ENCODE data around the gene NRCAM.

Gene NRCAM

GRCh38 chr7:108222236-108222892 lies 233.9 kb downstream of the NRCAM start:
- Histone ChIP-seq H4K8ac (ENCODE audit: low read depth, low read length) (no peak overlapping the region), H3K4ac (ENCODE audit: low read depth, low read length) (no peak overlapping the region), H2BK120ac (ENCODE audit: low read depth, low read length) (no peak overlapping the region), H3K27ac (ENCODE audit: low read depth, low read length) (no peak overlapping the region), H3K79me1 (ENCODE audit: low read length) (no peaks in the 10 kb centered on the region), H2AK5ac (ENCODE audit: low read length) (no peak overlapping the region), H3K79me2 (ENCODE audit: control insufficient read depth, insufficient read depth, low read length) (no peaks in the 10 kb centered on the region), H3K9ac (ENCODE audit: low read length) (no peak overlapping the region), H3K23ac (ENCODE audit: low read length) (no peak overlapping the region), H3K27me3 (ENCODE audit: insufficient read depth, low read length, poor library complexity) (no peaks in the 10 kb centered on the region), H3K56ac (ENCODE audit: low read length) (no peak overlapping the region), H3K4me2 (ENCODE audit: low read length) (no peak overlapping the region), H3K36me3 (ENCODE audit: control insufficient read depth, insufficient read depth, low read length) (no peaks in the 10 kb centered on the region), H2BK15ac (replicated peaks; ENCODE audit: low read depth) (no peak overlapping the region), H3K4me3 (ENCODE audit: low read length) (no peak overlapping the region), H2BK5ac (ENCODE audit: low read length) (no peak overlapping the region), H3K18ac (ENCODE audit: low read length) (no peak overlapping the region), H3K4me1 (ENCODE audit: control insufficient read depth, low read depth, low read length) (no peaks in the 10 kb centered on the region), H4K5ac (ENCODE audit: low read length) (no peak overlapping the region)
- WGBS (ENCODE audit: extremely low coverage, insufficient coverage, low lambda C conversion rate), result no CpG with 5 or more reads among the region's 7 CpGs
- DNase-seq, result peak; percentile 74

DNA sequence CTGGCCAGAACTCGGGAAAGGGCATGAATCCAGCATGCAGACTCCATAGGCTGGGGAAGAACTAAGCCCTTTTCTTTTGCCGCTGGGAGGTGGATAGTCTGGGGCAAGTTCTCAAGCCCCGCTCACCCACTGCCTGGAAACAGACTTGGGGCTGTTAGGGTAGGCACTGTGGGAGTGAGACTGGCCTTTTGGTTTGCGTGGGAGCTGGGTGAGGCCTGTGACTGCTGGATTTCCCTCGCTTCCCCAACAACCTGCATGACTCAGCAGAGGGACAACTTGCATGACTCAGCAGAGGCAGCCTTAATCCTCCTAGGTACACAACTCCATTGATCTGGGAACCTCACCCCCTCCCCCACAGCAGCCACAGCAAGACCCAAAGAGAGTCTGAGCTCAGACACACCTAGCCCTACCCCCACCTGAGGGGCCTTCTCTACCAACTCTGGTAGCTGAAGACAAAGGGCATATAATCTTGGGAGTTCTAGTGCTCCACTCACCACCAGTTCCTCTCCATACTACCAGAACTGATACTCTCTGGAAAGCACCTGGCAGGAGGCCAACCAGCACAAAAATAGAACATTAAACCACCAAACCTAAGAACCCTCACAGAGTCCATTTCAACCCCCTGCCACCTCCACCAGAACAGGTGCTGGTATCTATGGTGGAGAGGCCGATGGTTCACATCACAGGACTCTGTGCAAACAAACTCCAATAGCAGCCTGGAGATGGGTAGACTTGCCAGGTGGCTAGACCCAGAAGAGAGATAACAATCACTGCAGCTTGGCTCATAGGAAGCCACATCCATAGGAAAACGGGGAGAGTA lies 244.6 kb downstream of the NRCAM start:
- H3K9ac ChIP-seq (ENCODE audit: low read length), result no peak overlapping the region
- DNase-seq, result peak; percentile 82
- H3K79me1 ChIP-seq (ENCODE audit: low read length), result no peaks in the 10 kb centered on the region
- H2AK5ac ChIP-seq (ENCODE audit: low read length), result no peak overlapping the region
- no peaks in the 10 kb centered on the region for H3K79me2 ChIP-seq (ENCODE audit: control insufficient read depth, insufficient read depth, low read length)
- H3K56ac ChIP-seq (ENCODE audit: low read length), result peak overlapping the region; percentile 15
- H3K36me3 ChIP-seq (ENCODE audit: control insufficient read depth, insufficient read depth, low read length), result no peaks in the 10 kb centered on the region
- H3K4me1 ChIP-seq (ENCODE audit: control insufficient read depth, low read depth, low read length), result no peaks in the 10 kb centered on the region
- no CpG with 5 or more reads among the region's 7 CpGs for WGBS (ENCODE audit: extremely low coverage, insufficient coverage, low lambda C conversion rate)
- no peak overlapping the region for H3K18ac ChIP-seq (ENCODE audit: low read length)
- H3K4ac ChIP-seq (ENCODE audit: low read depth, low read length), result no peak overlapping the region
- H4K8ac ChIP-seq (ENCODE audit: low read depth, low read length), result no peak overlapping the region
- H3K23ac ChIP-seq (ENCODE audit: low read length), result no peak overlapping the region
- peak overlapping the region; percentile 50 for H2BK5ac ChIP-seq (ENCODE audit: low read length)
- H3K27me3 ChIP-seq (ENCODE audit: insufficient read depth, low read length, poor library complexity), result no peaks in the 10 kb centered on the region
- H2BK120ac ChIP-seq (ENCODE audit: low read depth, low read length), result no peak overlapping the region
- no peak overlapping the region for H3K4me3 ChIP-seq (ENCODE audit: low read length)
- H3K4me2 ChIP-seq (ENCODE audit: low read length), result no peak overlapping the region
- H3K27ac ChIP-seq (ENCODE audit: low read depth, low read length), result no peak overlapping the region
- H2BK15ac ChIP-seq (replicated peaks; ENCODE audit: low read depth), result no peak overlapping the region
- H4K5ac ChIP-seq (ENCODE audit: low read length), result no peak overlapping the region

GRCh38 chr7:108210796-108211195 lies 245.4 kb downstream of the NRCAM start:
- Histone ChIP-seq H3K4me1 (ENCODE audit: control insufficient read depth, low read depth, low read length) (no peaks in the 10 kb centered on the region), H3K27ac (ENCODE audit: low read depth, low read length) (no peak overlapping the region), H3K4me2 (ENCODE audit: low read length) (no peak overlapping the region), H3K36me3 (ENCODE audit: control insufficient read depth, insufficient read depth, low read length) (no peaks in the 10 kb centered on the region), H3K4ac (ENCODE audit: low read depth, low read length) (no peak overlapping the region), H3K79me1 (ENCODE audit: low read length) (no peaks in the 10 kb centered on the region), H3K9ac (ENCODE audit: low read length) (no peak overlapping the region), H3K18ac (ENCODE audit: low read length) (no peak overlapping the region), H3K56ac (ENCODE audit: low read length) (no peak overlapping the region), H3K23ac (ENCODE audit: low read length) (no peak overlapping the region), H3K79me2 (ENCODE audit: control insufficient read depth, insufficient read depth, low read length) (no peaks in the 10 kb centered on the region), H3K27me3 (ENCODE audit: insufficient read depth, low read length, poor library complexity) (no peaks in the 10 kb centered on the region), H4K5ac (ENCODE audit: low read length) (no peak overlapping the region), H2BK5ac (ENCODE audit: low read length) (no peak overlapping the region), H3K4me3 (ENCODE audit: low read length) (no peak overlapping the region), H4K8ac (ENCODE audit: low read depth, low read length) (no peak overlapping the region), H2BK120ac (ENCODE audit: low read depth, low read length) (no peak overlapping the region), H2AK5ac (ENCODE audit: low read length) (no peak overlapping the region), H2BK15ac (replicated peaks; ENCODE audit: low read depth) (no peak overlapping the region)
- WGBS (ENCODE audit: extremely low coverage, insufficient coverage, low lambda C conversion rate), result no CpG with 5 or more reads among the region's 3 CpGs
- DNase-seq, result no peak

DNA sequence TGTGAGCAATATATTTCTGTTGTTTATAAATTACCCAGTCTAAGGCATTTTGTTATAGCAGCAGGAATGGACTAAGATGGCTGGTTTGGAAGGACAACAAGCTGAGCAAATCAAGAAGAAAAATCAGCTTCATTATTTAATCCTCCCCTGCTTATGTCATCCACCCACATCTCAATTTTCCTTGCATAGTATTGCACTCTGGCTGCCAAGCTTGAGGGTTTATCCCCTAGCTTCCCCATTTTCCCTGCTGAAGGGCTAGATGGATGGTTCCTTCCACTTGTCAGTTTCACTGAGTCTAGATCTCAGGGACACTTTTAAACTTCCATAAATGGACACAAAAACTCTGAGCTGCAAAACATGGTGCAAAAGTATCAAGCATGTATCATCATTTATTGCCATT lies 250.9 kb downstream of the NRCAM start:
- H2BK15ac ChIP-seq (replicated peaks; ENCODE audit: low read depth), result no peak overlapping the region
- no peak overlapping the region for H2BK5ac ChIP-seq (ENCODE audit: low read length)
- no peaks in the 10 kb centered on the region for H3K36me3 ChIP-seq (ENCODE audit: control insufficient read depth, insufficient read depth, low read length)

GRCh38 chr7:108204281-108204796 lies 251.9 kb downstream of the NRCAM start:
- no peak for DNase-seq
- H3K18ac ChIP-seq (ENCODE audit: low read length), result no peak overlapping the region
- H2BK120ac ChIP-seq (ENCODE audit: low read depth, low read length), result no peak overlapping the region
- no peak overlapping the region for H3K4me3 ChIP-seq (ENCODE audit: low read length)
- H3K23ac ChIP-seq (ENCODE audit: low read length), result no peak overlapping the region
- H3K56ac ChIP-seq (ENCODE audit: low read length), result no peak overlapping the region
- no peaks in the 10 kb centered on the region for H3K36me3 ChIP-seq (ENCODE audit: control insufficient read depth, insufficient read depth, low read length)
- no peak overlapping the region for H3K27ac ChIP-seq (ENCODE audit: low read depth, low read length)
- no CpG with 5 or more reads among the region's 8 CpGs for WGBS (ENCODE audit: extremely low coverage, insufficient coverage, low lambda C conversion rate)
- H3K4me2 ChIP-seq (ENCODE audit: low read length), result no peak overlapping the region
- no peak overlapping the region for H2BK5ac ChIP-seq (ENCODE audit: low read length)
- H3K27me3 ChIP-seq (ENCODE audit: insufficient read depth, low read length, poor library complexity), result no peaks in the 10 kb centered on the region
- no peak overlapping the region for H3K4ac ChIP-seq (ENCODE audit: low read depth, low read length)
- H3K79me2 ChIP-seq (ENCODE audit: control insufficient read depth, insufficient read depth, low read length), result no peaks in the 10 kb centered on the region
- no peaks in the 10 kb centered on the region for H3K79me1 ChIP-seq (ENCODE audit: low read length)
- H2BK15ac ChIP-seq (replicated peaks; ENCODE audit: low read depth), result no peak overlapping the region
- no peak overlapping the region for H3K9ac ChIP-seq (ENCODE audit: low read length)
- H2AK5ac ChIP-seq (ENCODE audit: low read length), result no peak overlapping the region
- H4K8ac ChIP-seq (ENCODE audit: low read depth, low read length), result no peak overlapping the region
- peaks cover 8% of the 10 kb centered on the region for H3K4me1 ChIP-seq (ENCODE audit: control insufficient read depth, low read depth, low read length)
- H4K5ac ChIP-seq (ENCODE audit: low read length), result no peak overlapping the region

More for the DNA sequence above, 250.9 kb downstream of the NRCAM start:
- peaks cover 8% of the 10 kb centered on the region for H3K4me1 ChIP-seq (ENCODE audit: control insufficient read depth, low read depth, low read length)
- H3K79me2 ChIP-seq (ENCODE audit: control insufficient read depth, insufficient read depth, low read length), result no peaks in the 10 kb centered on the region
- no peak overlapping the region for H2BK120ac ChIP-seq (ENCODE audit: low read depth, low read length)
- no peak overlapping the region for H2AK5ac ChIP-seq (ENCODE audit: low read length)
- no peak overlapping the region for H3K4me3 ChIP-seq (ENCODE audit: low read length)
- DNase-seq, result no peak
- H4K8ac ChIP-seq (ENCODE audit: low read depth, low read length), result no peak overlapping the region
- no peak overlapping the region for H3K27ac ChIP-seq (ENCODE audit: low read depth, low read length)
- no peak overlapping the region for H3K18ac ChIP-seq (ENCODE audit: low read length)
- no peaks in the 10 kb centered on the region for H3K79me1 ChIP-seq (ENCODE audit: low read length)
- no peak overlapping the region for H3K4ac ChIP-seq (ENCODE audit: low read depth, low read length)
- H3K23ac ChIP-seq (ENCODE audit: low read length), result no peak overlapping the region
- no peak overlapping the region for H4K5ac ChIP-seq (ENCODE audit: low read length)
- H3K9ac ChIP-seq (ENCODE audit: low read length), result no peak overlapping the region
- H3K56ac ChIP-seq (ENCODE audit: low read length), result no peak overlapping the region
- H3K4me2 ChIP-seq (ENCODE audit: low read length), result no peak overlapping the region
- H3K27me3 ChIP-seq (ENCODE audit: insufficient read depth, low read length, poor library complexity), result no peaks in the 10 kb centered on the region
